HG03196 (cell line): ENCODE measurements around the gene AFP.

Experiments
- ATAC-seq: cut with Tn5 transposase; IDR thresholded peaks from one replicate; pipeline ENCODE4 v1.9.1; 2021; ENCODE audit not compliant: unreplicated experiment

Gene AFP

DNA sequence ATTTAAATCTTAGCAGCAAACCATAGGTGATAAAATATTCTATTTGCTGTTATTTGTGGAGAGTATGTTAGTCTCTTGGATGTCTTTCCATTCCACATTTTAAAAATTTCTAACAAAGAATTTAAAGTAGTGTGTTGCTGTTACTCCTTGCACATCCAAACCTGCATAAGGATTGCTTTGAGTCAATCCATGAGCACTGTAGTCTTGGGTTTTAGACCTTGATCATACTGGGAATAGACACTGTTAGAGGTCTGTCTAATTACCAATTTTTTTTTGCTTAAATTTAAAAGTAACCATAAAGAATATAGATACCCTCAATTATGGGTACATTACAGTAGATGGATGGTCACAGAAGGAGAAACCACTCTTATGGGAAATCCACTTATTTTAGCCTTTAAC is 1.5 kb downstream of the AFP start:
- ATAC-seq, result no peak

DNA sequence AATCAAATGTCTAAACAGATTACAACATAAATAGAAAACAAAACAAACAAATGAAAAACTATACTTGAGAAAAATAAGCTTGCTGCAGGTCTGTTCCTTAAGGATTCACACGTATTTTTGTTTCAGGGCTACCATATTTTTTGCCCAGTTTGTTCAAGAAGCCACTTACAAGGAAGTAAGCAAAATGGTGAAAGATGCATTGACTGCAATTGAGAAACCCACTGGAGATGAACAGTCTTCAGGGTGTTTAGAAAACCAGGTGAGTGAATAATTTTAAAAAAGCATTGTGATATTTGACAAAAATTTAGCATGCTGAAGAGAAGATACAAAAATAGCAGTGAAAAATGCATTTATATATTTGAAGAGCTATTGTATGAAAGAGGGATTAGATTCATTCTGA is 2.0 kb downstream of the AFP start:
- ATAC-seq, result no peak

DNA sequence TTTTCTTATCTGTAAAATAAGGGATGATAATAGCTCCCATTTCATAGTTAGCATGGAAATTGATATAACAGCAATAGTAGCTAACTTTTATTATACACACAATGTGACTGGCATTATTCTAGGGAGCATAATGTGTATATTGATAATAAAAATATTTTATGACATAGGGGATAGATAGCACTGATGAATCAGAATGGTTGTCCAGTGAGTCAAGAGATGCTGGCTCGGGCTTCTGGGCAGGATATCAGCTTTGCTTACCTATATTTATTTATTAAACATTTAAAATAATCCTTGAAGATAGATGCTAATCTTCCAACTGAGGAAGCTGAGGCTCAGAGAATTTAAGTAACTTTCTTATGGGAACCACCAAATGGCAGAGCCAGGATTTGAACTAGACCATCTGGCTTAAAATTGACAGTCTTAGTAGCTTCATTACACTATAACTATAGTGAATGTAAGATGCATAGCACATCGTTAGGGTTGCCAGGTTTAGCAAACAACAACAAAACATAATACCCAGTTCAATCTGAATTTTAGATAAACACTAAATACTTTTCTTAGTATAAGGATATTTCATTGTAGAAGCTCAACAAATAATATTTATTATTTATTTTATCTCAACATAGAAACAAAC is 2.7 kb downstream of the AFP start:
- ATAC-seq, result no peak

DNA sequence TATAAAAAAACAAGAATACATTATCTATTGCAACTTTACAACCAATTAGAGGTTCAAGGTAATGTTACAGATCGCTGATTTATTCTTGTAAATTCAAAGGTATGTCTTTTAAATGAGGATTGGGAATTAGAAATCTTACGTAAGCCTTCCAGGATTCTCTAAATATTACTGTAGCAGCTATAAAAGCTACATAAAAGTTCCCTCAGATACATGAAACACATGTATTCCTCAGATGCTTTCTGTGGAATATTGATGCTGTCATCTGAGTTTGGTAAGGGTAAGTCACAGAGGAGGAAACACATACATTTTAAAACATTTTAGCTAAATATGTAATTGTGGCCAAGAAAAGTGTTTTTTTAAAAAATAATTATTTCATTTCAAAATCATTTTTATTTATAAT is 3.4 kb downstream of the AFP start:
- no peak for ATAC-seq

DNA sequence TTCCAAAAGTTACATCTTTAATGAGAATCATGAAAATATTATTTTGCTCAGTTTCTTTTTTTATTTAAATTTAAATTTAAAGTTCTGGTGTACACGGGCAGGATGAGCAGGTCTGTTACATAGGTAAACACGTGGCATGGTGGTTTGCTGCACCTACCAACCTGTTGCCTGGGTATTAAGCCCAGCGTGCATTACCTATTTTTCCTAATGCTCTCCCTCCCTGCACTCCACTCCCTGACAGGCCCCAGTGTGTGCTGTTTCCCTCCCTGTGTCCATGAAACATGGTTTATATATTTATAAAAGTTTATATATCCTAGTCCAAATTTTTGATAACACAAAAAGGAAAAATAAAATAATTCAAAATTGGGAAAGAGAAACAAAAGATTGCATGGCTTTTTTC is 4.0 kb downstream of the AFP start:
- no peak for ATAC-seq

DNA sequence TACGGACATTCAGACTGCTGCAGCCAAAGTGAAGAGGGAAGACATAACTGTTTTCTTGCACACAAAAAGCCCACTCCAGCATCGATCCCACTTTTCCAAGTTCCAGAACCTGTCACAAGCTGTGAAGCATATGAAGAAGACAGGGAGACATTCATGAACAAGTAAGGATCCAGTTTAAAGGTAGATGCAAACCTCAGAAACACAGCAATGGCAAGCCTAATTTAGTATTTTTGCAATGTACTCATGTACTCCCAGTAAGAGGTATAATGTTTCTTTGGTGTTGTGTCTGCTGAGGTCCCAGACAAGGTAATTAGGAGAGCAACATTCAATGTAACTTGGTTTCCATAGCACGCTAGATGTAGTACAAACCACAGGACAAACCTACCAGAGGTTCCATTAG is 4.6 kb downstream of the AFP start:
- no peak for ATAC-seq

DNA sequence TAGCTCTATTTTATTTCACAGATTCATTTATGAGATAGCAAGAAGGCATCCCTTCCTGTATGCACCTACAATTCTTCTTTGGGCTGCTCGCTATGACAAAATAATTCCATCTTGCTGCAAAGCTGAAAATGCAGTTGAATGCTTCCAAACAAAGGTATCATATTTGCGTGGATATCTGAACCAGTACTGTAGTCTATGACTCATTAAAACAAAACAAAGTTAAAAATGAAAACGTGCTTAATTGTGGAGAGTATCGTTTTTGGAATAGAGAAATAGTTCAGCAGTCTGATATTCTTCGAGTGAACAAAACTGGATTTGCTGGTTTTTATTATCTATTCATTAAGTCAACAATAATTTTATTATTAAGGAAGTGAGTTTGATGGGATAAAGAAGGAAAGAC is 6.3 kb downstream of the AFP start:
- no peak for ATAC-seq

DNA sequence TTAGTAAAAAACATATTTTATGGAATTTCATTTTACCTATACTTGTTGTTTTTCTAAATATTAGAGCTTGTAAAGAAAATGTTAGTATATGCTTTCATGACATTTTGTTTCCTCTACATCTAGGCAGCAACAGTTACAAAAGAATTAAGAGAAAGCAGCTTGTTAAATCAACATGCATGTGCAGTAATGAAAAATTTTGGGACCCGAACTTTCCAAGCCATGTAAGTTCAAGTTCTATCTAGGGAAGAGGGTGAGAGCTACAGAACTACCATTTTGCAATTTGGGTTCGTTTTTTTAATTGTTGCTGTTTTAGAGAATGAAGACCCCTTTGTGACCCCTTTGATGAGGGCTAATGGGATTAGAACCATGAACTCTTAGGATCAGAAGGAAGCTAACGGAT is 7.2 kb downstream of the AFP start:
- no peak for ATAC-seq

DNA sequence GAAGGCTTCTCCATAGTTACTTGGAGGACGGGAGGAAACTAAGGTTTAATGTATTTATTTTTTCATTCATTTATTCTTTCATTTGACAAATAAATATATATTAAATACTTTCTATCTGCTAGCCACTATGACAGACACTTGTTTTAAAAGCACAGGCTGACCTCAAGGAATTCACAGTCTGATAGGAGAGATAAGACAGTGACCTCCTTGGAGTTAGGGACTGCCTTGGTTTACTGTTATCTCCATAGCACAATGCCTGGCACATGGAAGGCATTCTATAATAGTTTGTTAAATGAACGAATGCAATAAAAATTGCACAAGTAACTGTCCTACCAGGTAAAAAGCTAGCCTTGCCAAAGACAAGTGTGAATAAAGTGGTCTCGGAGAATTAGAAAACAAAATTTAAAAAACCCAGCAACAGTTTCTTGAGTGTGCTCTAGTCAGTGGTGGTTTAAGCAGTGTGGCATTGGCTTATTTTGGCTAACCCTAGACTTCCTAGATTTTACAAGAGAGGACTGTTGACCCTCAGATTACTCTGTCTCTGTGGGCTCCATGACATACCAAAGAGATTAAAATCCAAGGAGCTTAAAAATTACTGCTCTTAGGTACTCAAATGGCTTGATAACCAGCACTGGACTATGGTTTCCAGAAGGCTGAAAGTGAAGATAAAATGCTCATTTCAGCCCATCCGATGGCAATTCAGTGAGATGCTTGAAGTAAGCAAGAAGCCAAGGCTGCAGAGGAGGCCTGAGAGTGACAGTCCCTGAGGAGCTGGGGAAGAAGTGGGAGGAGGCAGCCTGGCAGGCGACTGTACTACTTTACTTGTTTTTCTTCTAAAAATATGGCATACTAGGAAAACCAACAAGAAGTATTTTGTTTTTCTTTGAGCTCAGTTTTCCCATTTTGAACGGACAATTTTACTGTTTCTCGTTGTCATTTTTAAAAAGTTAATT is 9.6 kb downstream of the AFP start:
- ATAC-seq, result no peak

DNA sequence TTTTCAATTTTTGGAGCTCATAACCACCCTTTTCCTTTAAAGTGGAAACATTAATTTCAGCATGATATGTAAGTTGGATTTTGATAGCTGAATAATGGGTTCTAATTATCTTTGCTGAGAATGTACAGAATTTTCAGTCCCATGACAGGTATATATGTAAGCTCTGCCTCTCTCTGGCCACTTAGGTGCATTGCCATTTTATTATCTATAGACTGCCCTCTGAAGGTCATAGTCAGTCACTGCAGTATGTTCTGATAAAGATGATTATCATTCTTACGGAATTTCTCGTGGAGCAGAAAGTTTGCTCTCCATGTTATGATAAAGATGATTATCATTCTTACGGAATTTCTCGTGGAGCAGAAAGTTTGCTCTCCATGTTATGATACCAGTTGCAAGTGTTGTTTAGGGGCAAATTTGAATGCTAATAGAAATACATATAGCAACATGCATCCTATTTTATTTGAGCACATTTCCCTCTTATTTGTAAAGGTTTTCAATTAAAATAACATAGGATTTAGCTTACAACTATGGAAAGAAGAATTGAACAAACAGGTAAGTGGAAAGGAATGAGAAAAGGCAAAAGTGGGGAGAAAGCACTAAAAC is 10.4 kb downstream of the AFP start:
- peak; percentile 96 for ATAC-seq

DNA sequence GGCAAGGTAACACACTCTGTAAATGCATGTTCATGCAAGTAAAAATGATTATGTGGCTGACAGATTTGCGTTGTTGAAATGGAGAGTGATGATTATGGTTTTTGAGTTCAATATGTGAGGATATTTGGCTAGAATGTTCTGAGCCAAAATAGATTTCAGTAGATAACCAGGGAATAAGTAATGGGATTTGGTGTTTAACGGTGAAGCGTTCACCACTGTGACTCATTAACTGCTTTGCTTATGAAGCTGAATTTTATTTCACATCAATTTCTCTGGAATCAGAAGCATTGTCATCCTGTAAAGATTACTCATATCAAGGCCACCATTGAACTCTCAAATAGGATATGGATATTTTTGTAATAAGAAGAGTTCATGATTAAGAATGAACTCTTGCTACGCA is 11.7 kb downstream of the AFP start:
- no peak for ATAC-seq

DNA sequence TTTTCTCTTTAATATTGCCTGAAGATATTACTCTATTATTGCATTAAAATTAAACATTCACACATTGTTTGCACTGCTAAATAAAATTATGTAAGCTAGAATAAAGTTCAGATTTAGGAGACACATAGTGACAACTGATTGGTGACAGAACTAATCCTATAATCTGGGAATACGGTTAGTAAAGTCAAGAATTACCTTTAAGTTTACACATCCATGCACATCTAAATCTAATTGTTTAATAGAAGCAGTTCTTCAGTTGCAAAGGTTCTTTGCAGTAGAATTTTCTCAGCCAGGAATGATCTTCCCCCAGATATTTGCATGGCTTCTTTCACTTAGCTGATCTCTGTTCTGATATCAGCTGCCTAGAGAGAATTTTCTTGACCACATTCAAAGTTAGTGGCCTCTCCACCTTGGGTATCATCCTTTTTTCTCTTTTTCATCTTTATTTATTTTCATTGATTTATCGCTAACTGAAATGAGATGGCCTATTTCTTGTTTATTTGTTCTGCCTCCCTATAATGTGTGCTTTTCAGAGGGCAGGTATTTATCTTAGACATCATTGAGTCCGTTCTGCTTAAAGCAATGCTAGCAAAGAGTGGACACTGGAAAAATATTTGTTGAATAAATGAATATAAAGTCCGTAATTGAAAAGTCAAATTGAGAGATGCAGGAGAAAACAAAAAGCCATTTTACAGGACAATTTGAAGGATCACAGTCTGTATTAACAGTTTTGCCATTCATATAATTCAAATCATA is 12.6 kb downstream of the AFP start:
- no peak for ATAC-seq

DNA sequence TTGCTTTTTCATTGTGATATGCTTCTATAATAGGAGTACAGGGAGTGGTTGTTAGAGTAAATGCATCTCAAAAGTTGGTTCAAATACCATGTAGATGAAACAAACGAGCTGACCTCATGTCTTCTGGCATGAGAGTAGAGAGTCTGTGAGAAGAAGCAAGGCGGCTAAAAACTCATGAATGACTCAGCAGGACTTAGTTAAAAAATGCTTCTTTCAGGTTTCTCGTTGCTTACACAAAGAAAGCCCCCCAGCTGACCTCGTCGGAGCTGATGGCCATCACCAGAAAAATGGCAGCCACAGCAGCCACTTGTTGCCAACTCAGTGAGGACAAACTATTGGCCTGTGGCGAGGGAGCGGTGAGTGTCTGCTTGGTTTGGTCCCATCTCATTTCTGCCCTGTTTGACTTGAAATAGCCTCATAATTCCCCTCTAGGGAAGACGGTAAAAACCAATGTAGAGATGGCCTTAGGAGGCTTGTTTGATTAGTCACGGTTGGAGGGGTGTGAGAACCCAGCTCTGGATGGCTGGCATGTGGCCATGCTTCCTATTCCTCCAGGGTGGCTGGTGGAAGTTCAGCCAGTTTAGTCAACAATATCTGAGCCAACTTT is 14.5 kb downstream of the AFP start:
- ATAC-seq, result no peak

DNA sequence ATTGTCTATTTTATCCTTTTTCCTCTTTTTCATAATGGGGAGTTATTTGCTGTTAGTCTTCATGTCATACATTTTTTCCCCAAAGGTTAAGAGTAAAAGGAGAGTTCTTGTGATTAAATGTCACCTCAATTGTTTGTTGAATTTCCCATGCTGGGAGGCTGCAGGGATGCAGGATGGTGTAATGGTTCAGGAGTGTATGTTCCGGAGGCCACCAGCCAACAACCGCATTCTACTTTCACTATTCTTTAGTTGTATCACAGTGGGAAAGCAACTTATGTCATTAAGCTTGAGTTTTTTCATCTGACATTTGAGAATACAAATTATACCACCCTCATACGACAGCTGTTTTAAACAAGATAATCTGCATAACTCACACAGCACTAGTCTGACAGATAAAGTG is 15.4 kb downstream of the AFP start:
- ATAC-seq, result no peak

DNA sequence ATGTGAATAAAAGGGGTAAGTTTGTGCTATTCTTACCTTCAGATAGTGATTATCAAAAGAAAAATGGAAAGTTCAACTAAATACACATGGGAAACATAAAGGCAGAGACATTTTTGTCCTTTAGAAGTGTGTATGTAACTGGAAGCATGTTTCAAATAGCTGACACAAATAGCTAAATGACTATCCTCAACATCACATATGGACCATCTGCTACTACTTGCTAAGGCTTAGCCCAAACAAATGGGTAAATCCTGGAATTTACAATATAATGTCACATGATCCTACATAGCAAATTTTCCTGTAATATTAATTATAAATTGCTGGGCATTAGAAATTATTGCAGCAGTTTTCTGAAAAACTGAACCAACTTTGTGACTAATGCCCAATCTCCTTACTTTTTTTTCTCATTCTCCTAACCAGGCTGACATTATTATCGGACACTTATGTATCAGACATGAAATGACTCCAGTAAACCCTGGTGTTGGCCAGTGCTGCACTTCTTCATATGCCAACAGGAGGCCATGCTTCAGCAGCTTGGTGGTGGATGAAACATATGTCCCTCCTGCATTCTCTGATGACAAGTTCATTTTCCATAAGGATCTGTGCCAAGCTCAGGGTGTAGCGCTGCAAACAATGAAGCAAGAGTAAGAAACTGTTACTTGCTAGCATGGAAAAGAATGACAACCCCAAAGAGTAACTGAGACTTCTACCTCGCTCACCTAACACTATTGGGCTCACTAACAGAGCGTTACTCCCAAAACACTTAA is 16.1 kb downstream of the AFP start:
- ATAC-seq, result no peak

DNA sequence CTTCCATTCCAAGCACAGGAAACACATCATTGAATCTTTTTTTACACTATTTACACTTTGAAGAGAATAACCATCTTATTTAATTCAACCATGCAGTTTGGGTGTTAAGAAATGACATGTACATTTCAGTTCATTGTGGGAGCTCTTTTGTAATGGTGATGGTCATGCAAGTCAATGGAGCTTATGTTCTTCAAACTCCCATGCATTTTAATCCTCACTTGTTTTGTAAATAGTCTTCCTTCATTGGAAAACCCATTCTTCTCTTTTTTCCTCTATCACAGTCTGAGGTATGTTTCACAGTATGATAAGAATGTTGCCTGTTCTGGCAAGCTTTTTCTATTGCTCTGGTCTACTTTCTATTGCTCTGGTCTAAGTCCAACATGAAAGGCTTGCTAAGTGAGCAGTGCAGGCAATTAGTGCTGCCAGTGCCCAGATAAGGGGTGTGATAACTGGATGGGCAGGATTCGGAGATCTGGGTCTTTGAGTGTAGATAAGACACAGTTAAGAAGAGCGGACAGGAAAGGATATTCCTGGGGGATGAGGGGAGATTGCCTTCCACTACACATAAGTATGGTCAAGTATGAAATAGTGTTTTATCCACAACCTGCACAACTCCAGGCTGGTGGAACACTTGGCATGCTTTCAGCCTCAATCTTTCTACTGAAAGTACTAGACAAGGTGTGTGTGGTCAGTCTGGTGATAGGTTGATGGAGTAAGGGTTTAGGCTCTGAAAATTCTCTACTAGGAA is 17.1 kb downstream of the AFP start:
- no peak for ATAC-seq

DNA sequence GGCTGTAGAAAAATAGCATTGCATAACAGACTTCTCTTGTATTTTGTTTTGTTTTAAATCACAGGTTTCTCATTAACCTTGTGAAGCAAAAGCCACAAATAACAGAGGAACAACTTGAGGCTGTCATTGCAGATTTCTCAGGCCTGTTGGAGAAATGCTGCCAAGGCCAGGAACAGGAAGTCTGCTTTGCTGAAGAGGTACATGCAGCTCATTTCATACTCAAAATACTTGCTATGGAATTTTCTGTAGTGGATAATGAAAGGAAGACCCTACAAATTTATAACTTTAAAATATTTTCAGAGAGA is 17.6 kb downstream of the AFP start:
- no peak for ATAC-seq

DNA sequence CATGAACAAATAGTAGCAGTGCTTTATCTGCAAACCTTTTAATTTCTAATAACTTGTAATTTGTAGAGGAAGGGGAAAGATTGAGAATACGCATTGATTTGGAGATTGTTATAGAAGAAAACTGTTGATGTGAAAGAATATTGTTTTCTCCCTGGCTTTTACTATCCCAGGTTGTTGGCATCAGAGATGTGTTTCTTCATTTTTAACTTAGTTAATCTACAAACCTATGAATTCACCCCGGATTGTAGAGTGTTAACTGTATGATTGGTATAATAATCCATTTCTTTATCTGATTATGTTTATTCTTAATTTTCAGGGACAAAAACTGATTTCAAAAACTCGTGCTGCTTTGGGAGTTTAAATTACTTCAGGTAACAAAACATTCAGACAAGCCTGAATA is 18.9 kb downstream of the AFP start:
- no peak for ATAC-seq

DNA sequence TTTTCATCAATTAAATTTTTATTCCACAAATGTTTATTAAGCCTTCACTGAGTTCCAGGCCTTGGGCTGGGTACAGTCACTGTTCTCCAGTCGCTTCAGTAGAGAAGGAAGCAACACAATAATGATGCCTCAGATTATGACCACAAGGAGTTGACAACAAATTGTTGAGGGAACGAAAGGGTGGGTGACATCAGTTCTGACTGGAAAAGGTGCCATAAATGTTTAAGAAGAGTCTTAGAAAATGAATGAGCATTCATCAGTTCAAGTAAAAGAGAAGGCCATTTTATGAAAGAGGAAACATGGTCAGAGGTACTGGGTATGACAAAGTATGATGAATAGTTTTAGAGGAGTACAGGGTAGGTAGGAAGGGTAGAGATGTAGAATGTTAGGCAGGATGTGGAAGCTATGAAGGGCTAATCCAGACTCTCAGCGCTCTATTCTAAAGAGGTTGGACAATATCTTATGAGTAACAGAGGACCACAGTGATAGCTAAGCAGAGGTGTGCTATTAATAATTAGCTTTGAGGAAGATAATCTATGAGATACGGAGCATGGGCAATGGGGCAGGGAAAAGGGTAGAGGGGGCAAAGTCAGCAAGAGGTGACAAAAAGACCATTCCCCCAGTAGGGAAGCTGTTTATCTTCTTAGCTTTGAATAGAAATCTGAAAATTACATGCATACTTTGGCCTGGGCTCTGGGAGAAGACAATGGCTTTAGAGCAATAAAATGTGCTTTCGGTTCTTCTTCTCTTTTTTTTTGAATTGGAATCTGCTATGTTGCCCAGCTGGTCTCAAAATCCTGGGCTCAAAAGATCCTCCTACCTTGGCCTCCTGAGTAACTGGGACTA is 20.4 kb downstream of the AFP start:
- no peak for ATAC-seq
